ENCODE data around the gene DHRS2.
A peak's percentile ranks its signal among the peaks of the same experiment; 100 is the strongest.

Gene DHRS2

DNA sequence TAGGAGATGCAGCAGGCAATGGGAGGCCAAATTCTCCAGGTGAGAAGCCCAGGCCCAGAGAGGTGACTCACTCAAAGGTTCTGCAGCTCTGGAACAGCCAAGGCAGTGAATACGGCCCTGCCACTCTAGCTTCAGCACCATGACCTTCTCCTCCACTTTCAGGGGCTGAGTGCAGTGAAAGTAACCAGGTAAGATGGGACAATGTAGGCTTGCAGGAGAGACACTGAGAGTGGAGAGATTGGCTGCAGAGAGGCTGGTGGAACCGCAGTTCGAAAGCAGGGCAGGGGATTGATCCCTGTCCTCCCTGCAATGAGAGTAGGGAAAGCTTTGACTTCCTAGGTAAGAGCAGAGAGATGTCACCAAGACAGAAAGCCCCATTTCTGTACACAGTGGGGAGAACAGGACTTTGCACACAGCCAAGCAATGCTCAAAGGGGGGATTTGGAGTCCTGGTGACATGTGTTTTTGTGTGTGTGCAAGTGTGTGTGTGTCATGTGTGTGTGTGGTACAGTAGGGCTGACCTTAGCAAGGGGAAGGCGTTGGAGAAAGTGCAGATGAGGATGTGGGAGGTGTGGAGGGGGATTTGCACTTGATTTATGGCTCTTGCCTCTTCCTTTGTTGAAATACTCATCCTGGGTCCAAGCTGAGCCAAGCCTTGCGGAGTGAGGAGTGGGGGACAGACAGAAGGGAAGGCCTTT is 12.7 kb downstream of the DHRS2 start:
- TF ChIP-seq CTCF (IDR thresholded peaks at IDR 0.05; ENCODE audit: insufficient read depth, low read depth, low read length, missing control alignments) = no peak
- no peak for DNase-seq (ENCODE audit: low read depth)
- H3K4me3 ChIP-seq (ENCODE audit: low read depth, low read length) = no peak overlapping the region

GRCh38 chr14:23650506-23650905 is 14.3 kb downstream of the DHRS2 start:
- DNase-seq (ENCODE audit: low read depth) = no peak
- TF ChIP-seq CTCF (IDR thresholded peaks at IDR 0.05; ENCODE audit: insufficient read depth, low read depth, low read length, missing control alignments) = no peak
- H3K4me3 ChIP-seq (ENCODE audit: low read depth, low read length) = no peak overlapping the region

GRCh38 chr14:23653051-23653450 is 16.9 kb downstream of the DHRS2 start:
- TF ChIP-seq CTCF (IDR thresholded peaks at IDR 0.05; ENCODE audit: insufficient read depth, low read depth, low read length, missing control alignments) = no peak
- H3K4me3 ChIP-seq (ENCODE audit: low read depth, low read length) = no peak overlapping the region
- no peak for DNase-seq (ENCODE audit: low read depth)

GRCh38 chr14:23654231-23654630 is 18.1 kb downstream of the DHRS2 start:
- DNase-seq (ENCODE audit: low read depth) = no peak
- no peak overlapping the region for H3K4me3 ChIP-seq (ENCODE audit: low read depth, low read length)
- TF ChIP-seq CTCF (IDR thresholded peaks at IDR 0.05; ENCODE audit: insufficient read depth, low read depth, low read length, missing control alignments) = no peak

- no peak for TF ChIP-seq CTCF (IDR thresholded peaks at IDR 0.05; ENCODE audit: insufficient read depth, low read depth, low read length, missing control alignments)
- DNase-seq (ENCODE audit: low read depth) = no peak
Observed at GRCh38 chr14:23657959-23658470, 21.9 kb downstream of the DHRS2 start.

DNA sequence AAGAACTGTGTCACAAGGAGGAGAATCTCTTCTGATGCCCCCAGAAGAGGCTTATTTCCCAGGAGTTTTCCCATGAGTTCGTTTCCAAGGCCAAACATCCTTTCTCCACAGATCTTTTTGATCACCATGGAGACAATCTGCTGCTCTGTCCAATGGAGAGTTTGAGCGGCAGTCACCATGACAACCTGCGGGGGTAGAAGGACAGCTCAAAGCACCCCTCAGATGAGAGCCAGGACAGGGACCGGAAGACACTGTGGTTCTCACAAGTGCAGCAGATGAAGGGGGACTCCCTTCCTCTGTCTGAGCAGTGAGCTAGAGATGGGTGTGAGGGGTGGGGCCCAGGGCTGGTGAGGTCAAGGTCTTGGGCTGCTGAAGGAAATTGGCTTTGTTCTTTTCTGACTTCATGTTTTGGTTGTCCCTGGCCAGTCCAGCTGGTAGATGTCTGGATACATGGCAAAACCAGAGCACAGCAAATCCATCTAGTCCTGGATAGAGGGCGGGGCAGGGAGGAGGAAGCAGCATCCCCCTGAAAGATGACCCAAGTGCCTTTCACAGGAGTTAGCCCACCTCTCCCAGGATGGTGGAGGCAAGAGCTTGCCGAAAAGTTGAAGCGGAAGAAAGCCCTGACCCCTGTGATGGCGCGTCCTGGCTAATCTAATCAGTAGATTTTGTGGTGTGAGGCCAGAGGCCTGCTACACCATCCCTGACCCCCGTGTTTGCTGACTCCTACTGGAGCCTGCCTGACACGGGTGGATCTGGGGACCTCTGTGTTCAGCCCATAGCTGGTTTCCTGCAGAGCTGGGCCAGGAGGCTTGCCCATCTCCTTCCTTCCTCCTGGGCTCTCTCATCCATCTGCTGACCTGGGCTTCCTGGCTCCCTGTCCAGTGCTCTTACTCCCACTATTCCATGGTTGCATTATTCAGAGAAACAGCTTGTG is 24.4 kb downstream of the DHRS2 start:
- no peak overlapping the region for H3K4me3 ChIP-seq (ENCODE audit: low read depth, low read length)
- TF ChIP-seq CTCF (IDR thresholded peaks at IDR 0.05; ENCODE audit: insufficient read depth, low read depth, low read length, missing control alignments) = no peak
- peak; percentile 71 for DNase-seq (ENCODE audit: low read depth)

More at GRCh38 chr14:23657959-23658470, 21.9 kb downstream of the DHRS2 start:
- H3K4me3 ChIP-seq (ENCODE audit: low read depth, low read length) = no peak overlapping the region

All from GM12865 (cell line).